ENCODE results near the gene CCDC127.

DNA sequence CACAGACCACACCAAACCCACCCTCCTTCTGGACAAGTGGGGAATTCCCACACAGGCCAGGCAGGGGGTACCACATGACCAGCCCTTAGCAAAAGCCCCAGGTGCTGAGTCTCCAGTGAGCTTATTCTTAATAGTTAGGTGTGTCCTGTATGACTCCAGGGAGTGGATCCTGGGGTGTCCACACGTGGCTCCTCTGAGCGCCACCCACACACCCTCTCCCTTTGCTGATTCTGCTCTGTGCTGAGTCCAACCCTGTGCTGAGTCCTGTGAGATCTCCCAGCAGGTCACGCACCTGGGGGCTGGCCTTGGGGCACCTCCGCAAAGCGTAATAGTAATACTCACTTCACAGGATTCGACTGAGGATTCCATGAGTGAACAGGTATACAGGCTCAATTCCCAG, 14.0 kb downstream of the CCDC127 start:
- no peak for TF ChIP-seq EP300 (IDR thresholded peaks at IDR 0.05; ENCODE audit: low read depth)
- TF ChIP-seq, protein P1, sequence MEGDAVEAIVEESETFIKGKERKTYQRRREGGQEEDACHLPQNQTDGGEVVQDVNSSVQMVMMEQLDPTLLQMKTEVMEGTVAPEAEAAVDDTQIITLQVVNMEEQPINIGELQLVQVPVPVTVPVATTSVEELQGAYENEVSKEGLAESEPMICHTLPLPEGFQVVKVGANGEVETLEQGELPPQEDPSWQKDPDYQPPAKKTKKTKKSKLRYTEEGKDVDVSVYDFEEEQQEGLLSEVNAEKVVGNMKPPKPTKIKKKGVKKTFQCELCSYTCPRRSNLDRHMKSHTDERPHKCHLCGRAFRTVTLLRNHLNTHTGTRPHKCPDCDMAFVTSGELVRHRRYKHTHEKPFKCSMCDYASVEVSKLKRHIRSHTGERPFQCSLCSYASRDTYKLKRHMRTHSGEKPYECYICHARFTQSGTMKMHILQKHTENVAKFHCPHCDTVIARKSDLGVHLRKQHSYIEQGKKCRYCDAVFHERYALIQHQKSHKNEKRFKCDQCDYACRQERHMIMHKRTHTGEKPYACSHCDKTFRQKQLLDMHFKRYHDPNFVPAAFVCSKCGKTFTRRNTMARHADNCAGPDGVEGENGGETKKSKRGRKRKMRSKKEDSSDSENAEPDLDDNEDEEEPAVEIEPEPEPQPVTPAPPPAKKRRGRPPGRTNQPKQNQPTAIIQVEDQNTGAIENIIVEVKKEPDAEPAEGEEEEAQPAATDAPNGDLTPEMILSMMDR (IDR thresholded peaks at IDR 0.05), result no peak
- TF ChIP-seq POLR2A (IDR thresholded peaks at IDR 0.05), result no peak
